Left lobe of liver (tissue), 2 donors: ENCODE data around the gene CCDC7. TPM values are rescaled to one million over a fixed set of nuclear protein-coding genes. Genes with fewer than 3 reads are reported as not detected.
"Not testable (repeated sequence)": the region's sequence is repeated elsewhere in the genome, so short reads cannot be mapped to it uniquely, and the experiment has no call there.

Experiments used
- ATAC-seq: fragments of 200-7000 bp; cut with Tn5 transposase; one replicate; pipeline ENCODE4 v1.9.1; 2020; ENCODE audit warnings: mild to moderate bottlenecking, moderate library complexity
- DNase-seq: peaks from one replicate; pipeline ENCODE4 v3.0.0-alpha.2; 2020; ENCODE audit warnings: low spot score
- total RNA-seq: library from RNA; stranded (reverse); gene quantifications from one replicate; pipeline ENCODE4 v1.2.1, GENCODE V29; 2021
- donor health status: DM: no; HTN: no; CAD: no; lungs with moderate emphysema.
- donor health status: DM: no; HTN: yes; CAD: no.

The CCDC7 gene
- total RNA-seq, 1 donor from 2014 or later: 4.9 TPM

DNA sequence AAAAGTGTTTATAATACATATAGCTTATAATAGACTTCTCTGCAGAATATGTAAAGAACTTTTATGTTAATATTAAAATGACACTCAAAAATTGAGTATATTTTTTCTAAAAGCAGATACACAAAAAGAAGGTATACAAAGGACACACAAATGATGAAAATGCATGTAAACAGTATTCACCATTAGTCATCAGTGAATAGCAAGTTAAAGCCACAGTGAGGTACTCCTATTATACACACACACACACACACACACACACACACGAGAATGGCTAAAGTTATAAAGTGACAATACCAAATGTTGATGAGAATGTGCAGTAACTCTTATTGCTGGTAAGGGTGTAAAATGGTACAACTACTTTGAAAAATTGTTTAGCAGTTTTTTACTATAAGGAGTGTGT is 419.2 kb downstream of the CCDC7 start:
- ATAC-seq (no peak), DNase-seq (no peak)

DNA sequence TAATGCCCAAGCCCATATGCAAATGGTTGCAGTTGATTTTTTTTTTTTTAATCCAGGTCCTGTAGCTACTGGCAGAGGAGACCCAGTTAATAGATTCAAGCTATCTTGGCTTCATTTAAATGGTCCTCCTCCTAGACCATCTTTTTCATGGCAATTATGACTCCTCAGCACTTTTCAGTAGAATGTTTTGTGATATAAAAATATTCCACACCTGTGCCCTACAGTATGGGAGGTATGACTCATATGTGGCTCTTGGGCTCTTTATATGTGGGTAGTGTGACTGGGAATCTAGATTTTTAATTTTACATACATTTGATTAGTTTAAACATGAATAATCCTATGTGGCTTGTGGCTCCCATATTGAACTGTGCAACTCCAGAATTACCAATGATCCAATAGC is 432.0 kb downstream of the CCDC7 start:
- ATAC-seq (no peak), DNase-seq (no peak)

DNA sequence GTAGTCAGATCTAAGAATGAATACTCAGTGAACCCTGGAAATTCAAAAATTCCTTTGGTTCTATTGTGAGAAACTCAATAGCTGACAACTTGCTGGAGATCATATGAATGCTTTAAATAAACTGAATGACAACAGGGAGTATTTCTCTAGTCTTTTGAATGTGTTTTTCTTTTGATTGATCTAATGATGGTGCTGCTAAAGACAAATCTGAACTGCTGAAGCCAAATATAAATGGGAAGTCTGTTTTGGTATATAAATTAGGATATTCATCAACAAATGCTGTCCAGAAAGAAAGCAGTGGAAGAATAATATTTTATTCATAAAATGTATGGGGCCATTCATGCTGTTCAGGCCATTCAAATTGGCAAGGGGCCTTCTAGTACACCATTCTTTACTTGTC is 432.7 kb downstream of the CCDC7 start:
- no peak for ATAC-seq
- DNase-seq: no peak

DNA sequence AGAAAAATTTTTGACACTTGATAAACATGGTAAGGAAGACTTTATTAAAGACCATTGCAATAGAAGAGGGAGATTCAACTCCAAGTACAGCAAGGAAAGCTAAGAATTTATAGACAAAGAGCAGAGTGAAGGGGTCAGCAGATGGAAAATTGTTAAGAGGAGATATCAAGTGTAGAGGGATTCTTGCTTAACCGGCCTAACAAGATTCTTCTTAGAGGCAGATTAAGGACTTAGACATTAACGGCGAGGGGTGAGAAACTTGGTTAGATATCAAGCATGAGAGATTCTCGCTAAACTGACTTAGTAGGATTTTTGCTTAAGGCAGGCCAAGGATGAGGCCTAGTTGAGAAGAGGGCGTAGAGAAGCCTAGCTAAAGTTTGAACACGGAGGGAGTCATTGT is 436.1 kb downstream of the CCDC7 start:
- DNase-seq: no peak
- no peak for ATAC-seq

DNA sequence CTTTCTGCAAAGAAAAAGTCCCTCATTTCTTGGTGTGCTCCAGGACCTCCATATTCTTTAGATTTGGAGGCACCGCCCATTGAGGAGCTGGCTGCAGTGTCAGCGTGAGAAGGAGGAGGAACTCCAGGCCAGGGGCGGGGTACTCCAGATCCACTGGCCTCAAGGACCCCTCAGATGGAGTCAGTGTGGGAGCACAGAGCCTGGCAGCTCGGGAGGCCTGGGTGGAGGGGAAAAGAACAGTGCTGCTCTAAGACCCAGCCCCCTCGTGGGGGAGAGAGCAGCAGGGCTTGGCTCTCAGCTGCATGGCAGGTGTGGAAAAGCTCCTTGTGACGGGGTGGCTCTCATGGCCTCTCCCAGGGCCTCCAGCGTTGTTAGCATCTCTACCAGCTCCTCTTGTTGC is 441.5 kb downstream of the CCDC7 start:
- no peak for ATAC-seq

DNA sequence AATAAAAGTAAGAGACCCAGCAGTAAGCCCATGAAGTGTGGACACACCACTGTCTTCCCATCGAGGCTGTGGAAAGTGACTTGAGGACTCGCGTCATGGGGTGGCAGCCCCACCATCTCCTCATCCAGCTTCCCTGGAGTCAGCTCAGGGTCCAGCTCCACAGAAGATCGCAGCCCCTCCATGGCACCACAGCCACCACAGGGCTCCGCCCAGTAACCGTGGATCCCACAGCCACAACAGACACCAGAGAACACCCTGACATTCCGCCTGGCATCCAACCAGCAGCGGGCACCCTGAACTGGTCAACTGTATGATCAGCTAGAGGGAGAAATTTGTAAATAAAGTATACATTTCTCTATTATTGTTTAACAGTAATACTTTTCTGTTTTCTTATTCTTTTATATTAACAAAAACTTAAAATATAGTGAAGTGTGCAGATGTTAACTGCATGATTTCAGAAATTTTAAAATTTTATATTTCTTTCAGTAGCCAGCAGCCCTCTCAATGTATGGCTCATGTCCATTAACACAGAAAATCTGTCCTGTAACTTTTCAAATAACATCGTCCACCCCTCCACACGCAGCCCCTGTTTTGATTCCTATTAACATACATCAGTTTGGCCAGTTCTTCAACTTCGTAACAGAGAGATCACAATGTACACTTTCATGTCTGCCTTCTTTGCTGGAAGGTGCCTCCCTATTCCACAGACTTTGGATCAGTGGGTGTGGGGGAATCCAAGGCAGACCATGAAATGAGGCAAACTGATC is 442.4 kb downstream of the CCDC7 start:
- no peak for DNase-seq
- ATAC-seq: no peak

More for the DNA sequence above, 441.5 kb downstream of the CCDC7 start:
- no peak for DNase-seq

DNA sequence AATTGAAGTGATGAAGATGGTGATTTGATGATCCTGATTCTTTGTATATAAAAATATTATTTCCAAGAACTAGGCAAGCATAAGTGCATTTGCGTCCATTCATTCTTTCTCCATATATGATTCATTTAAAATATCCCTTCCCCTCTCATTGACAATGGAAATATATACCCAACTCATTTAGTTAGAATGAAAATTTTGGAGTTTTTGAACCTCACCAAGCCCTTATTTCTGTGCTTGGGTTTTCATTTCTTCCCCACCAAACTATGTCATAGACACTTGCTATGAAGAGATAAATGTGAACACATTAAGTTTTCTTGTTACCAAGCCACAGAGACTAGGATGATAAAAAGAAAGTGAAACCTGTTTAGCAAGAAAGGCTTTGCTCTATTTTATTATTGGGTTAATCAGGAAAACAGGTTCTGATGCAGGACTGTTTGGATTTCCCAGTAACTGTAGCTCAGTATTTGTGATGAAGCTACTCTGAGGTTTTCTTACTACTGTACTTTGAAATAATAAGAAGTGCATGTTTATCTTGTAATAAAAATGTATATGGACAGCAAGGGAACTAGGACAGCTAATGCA is 443.8 kb downstream of the CCDC7 start:
- DNase-seq (no peak), ATAC-seq (no peak)

DNA sequence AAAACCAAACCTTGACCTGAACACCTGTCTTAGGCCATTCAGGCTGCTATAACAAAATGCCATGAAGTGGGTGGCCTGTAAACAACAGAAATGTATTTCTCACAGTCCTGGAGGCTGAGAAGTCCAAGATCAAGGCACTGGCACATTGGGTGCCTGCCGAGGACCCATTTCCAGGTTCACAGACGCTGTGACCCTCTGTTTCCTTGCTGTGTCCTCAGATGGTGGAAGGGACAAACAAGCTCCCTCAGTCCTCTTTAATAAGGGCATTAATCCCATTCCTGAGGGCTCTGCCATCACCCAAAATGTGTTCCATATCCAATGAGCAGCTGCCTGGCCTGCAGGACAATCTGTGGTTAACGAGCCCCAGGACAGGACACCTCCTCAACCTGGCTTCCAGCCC is 444.5 kb downstream of the CCDC7 start:
- no peak for ATAC-seq

DNA sequence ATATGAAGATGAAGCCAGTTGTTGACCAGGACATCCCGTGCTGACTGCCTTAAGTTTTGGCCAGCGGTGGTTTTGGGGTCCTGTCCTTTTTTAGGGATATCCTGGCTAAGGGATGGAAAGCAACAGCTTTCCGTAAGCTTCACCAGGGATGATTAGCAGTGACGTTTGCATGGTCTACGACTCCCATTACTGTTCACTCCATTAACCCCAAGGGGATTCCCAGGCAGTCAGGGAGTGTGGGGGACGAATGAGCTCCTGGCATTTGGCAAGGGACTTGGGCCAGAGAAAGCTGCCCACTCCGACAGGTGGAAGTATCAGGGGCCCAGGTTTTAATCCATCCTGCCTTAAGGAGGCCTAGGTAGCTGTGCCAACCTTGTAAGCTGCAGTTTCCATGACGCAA is 445.3 kb downstream of the CCDC7 start:
- DNase-seq: no peak
- no peak for ATAC-seq

More for the DNA sequence above, 444.5 kb downstream of the CCDC7 start:
- no peak for DNase-seq

DNA sequence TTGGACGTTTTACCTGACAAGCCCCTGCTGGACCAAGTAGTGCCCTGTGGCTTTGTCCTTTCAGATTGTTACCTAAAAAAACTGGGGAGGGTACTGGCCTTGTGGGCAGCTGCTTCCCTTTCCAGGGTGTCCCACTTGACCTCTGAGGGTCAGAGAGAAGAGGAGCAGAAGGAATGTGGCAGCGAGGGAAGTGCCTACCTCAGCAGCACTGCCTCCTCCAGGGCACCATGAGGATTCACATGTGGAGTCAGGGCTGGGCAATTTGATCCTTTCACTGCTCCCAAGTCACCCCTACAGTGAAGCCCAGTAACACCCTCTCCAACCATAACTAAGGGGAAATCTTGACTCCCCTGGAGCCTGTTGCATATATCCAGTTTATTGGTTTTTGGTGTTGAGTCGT is 447.5 kb downstream of the CCDC7 start:
- ATAC-seq: peak; percentile 39
- no peak for DNase-seq

DNA sequence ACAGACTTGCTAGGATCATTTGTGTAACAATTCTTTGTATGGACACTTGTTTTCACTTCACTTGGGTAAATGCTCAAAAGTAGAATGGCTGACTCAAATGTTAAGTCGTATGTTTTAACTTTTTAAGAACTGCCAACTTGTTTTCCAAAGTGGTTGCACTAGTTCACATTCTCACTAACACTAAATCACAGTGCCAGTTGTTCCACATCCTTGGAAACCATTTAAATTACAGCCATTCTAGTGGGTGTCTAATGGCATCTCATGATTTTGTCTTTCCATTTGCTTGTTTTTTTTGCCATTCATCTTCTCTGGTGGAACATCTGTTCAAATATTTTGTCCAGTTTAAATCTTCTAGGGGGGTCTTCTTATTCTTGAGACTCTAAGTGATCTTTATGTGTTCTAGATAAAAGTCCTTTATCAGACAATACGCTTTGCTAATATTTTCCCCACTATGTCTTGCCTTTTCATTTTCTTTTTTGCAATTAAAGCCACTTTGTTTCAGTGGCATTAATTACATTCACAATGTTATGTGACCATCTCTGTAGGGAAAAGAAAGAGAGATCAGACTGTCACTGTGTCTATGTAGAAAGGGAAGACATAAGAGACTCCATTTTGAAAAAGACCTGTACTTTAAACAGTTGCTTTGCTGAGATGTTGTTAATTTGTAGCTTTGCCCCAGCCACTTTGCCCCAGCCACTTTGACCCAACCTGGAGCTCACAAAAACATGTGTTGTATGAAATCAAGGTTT is 448.1 kb downstream of the CCDC7 start:
- DNase-seq: no peak
- no peak for ATAC-seq

DNA sequence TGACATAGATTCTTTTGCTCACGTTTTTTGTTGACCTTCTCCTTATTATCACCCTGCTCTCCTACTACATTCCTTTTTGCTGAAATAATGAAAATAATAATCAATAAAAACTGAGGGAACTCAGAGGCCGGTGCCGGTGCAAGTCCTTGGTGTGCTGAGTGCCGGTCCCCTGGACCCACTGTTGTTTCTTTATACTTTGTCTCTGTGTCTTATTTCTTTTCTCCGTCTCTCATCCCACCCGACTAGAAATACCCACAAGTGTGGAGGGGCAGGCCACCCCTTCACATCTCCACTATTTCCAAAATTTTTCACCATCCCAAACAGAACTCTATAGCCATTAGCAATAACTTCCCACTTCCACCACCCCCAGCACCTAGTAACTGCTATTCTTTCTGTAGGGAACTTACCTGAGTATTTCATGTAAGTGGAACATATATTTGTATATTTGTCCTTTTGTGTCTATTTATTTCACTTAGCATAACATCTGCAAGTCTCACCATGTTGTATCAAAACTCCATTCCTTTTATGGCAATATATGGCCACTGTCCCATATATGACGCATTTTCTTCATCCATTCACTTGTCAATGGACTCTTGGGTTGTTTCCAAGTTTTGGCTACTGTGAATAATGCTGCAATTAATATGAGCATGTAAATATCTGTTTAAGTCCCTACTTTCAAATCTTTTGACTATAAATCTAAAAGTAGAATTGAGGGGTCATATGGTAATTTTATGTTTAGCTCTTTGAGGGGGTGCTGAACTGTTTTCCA is 449.4 kb downstream of the CCDC7 start:
- ATAC-seq, DNase-seq: not testable (repeated sequence)

DNA sequence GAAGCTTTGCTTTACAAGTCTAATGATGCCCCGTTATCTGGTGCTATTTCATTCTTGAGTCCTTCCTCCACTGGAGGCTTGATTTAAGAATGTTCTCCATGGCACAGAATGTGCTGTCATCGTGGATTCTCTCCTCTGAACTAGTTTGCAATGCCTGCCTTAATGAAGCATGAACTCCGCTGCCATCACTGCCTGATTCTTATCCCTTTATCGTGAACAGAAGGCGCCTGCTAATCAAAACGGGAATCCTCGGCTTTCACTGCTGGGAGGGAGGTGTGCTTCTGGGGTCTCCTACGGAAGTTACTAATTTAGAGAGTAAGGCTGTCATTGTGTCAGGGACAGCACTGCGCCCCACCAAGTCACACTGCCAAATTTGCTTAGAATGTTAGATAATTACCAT is 455.9 kb downstream of the CCDC7 start:
- no peak for DNase-seq
- no peak for ATAC-seq

DNA sequence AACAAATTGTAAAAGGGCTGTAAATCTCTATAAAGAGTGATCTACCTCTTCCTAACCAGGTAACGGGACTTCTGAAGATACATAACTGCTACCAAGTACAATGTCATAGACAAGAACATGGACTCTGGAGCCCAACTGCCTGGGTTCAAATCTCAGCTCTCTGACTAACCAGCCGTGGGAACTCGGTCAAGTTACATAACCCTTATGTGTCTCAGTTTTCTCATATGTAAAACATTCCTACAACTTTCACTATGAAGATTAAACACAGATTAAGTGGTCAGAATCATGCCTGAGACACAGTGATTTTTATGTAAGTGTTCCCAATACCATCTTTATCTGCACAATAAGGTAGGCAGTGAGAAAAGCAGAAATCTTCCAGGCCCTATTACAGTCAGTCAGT is 459.5 kb downstream of the CCDC7 start:
- no peak for DNase-seq

DNA sequence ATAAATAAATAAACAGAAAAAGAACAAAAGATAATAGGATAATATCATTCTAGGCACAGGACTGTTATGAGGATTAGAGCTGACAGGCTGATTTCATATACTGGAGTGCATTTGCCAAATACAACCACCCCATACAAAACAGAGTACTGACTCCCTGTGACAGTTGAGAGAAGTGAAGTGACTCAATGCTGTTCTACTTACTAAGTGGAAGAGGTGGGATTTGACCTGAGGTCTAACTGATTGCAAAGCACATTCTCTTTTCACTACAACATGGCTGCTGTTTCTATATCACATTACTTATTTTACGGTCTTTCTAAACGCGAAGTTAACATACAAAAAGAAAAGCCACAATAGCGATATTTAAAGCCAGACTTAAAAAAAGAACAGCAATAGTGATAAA is 460.7 kb downstream of the CCDC7 start:
- no peak for ATAC-seq
- no peak for DNase-seq

More for the DNA sequence above, 459.5 kb downstream of the CCDC7 start:
- peak; percentile 34 for ATAC-seq

DNA sequence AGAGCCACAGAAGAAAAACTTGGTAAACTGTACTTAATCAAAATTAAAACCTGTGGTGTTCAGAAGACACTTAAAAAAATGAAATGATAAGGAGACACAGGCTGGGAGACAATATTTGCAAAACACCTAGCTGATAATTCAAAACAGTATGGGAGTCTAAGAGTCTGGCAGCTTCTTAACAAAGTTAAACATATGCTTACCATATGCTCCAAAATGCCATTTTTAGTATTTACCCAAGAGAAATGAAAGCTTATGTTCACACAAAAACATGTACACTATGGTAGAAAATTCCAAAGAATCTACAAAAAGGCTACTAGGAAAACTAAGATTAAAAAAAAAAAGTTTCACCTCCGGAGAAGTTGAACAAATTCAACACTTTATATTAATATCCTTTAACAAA is 463.5 kb downstream of the CCDC7 start:
- no peak for ATAC-seq
- no peak for DNase-seq

DNA sequence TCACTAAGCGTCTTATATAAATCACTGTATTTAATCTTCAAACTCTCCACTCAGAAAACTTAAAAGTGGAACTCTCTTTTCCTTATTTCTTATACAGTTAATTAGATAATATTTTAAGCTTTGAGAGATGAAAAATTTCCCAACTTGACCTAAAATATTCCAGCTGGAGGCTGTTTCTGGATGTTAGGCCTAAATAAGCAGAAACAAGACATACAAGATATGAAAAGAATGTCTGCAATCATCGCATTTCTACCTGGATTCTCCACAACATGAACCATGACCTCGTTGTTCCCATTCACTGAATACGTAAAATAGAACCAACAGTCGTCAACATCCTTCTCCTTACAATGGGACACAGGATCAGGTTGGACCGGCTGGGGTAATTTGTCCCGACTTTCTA is 464.0 kb downstream of the CCDC7 start:
- not testable (repeated sequence) for DNase-seq, ATAC-seq

DNA sequence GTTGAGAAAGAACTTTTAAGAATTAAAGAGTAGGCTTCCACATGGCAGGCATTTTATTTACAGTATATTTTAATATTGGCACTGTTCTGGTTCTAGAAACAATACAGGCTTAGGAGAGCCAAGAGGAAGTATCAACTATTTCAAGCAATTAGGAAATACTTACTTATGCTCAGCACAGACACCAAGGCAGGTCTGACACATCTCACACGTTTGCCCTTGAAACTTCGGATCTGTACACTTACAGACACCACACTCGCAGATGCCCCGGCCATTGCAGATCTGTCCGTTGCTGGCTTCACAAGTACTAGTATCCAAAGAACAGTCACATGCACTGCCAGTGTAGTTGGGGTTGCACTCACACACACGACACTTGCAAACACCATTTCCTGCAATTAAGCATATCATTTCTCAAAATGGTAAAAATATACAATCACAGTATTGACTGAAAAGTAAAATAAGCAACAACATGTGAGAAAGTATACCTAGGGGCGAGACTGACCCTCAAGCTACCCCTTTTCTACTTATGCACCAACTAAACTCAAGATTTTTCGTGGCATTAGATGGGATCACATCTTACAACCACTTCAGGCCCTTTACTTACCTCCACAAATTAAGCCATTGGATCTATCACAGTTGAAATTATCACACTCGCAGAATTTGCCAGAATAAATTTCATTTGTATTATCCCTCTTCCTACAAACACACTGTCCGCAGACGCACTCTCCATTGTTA is 465.5 kb downstream of the CCDC7 start:
- ATAC-seq: no peak
- no peak for DNase-seq

DNA sequence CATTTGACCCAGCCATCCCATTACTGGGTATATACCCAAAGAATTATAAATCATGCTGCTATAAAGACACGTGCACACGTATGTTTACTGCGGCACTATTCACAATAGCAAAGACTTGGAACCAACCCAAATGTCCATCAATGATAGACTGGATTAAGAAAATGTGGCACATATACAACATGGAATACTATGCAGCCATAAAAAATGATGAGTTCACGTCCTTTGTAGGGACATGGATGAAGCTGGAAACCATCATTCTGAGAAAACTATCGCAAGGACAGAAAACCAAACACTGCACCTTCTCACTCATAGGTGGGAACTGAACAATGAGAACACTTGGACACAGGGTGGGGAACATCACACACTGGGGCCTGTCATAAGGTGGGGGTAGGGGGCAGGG is 471.9 kb downstream of the CCDC7 start:
- DNase-seq, ATAC-seq: not testable (repeated sequence)

DNA sequence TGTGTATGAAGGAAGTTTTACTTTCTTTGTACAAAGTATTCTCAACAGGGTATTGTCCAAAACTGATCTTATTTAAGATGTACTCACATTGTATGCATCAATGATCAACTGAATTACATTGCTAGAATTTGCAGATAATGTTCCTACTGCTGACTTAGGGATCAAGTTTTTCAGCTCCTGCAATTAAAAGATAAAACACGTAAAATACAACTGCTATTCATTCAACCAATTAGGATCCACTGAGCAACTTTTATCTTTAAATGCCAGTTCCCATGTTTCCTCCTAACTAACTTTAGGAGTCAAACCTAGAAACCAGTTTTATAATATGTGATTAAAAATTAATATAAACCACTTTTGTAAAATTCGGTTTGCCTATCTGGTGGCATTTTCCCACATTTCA is 476.2 kb downstream of the CCDC7 start:
- ATAC-seq (no peak), DNase-seq (no peak)

DNA sequence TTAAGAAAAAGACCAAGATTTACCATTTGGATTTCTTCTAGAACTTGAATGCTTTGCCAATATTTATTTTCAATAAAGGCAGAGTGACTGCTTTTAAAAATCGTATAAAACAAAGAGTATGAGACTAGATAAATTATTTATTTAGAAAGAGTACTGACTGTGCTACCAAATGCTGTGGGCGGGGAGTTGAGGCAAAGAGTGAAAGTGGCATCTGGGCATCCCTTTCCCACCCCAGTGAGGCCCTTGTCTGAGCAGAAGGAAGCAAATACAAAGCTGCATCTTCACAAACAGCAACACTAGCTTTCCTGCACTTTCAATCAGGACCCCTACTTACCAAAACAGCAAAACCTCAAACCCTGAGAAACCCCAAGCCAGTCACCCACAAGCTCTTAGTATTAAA is 477.2 kb downstream of the CCDC7 start:
- DNase-seq: no peak
- ATAC-seq: no peak
